ENCODE data around the gene ATP6V0A4. TPM values are rescaled to one million over a fixed set of nuclear protein-coding genes. Genes with fewer than 3 reads are reported as not detected.

The ATP6V0A4 gene
- total and polyA plus RNA-seq, 7 donors = not detected

DNA sequence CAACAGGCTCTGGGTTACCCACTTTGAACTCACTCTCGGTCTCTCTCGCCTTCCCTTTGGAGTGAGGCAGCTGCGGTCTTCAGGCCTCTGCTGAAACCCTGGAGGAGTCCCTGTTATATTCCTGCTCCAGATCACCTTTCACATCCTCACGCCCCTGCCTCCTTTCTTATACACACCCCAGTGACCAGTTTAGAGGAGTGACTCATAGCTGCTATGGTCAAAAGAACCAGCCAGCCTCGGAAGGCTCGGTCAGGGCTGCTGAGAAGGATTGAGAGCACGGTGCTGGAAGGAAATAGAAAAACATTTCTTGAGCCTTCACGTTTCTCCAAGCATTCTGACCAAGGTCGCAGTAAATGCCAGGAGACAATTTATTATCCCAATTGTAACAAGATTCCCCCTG, 68.6 kb downstream of the ATP6V0A4 start:
- H3K36me3 ChIP-seq = no peaks in the 10 kb centered on the region

DNA sequence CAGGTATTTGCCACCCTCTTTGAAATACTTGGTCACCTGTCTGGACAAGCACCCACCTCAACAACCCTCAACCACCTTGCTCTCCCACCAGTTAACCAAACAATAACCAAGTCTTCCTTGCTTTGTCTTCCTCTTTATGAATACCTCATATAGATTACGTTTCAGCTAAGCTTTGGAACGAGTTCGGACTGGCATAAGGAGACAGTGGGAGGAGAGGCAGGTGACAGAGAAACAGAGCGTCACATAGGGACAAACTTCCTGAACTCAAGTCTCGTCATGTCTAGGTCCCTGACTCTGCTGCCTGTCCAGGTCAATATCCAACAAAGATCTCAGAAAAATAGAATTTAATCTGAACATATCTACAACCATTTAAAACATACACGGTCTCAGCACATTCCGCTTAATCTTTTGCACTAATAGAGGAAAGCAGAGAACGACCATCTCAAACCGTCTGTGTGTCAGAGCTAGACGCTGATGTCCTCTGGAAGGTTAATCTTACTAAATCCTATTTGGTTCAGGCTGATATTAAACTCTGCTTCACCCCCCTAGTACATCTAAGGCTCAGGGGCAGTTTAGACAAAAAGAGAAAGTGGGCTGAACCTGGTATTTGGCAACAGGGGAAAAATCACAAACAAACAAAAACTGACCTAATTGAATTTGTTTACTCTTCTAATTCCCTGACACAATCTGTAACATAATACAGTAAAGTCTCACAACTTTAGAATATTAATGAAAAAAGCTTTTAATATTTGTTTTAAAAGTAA, 70.5 kb downstream of the ATP6V0A4 start:
- no peak overlapping the region for H3K27ac ChIP-seq
- intact Hi-C loops (cut with DNase I) = no loop called here
- H3K36me3 ChIP-seq = no peaks in the 10 kb centered on the region
- no peaks in the 10 kb centered on the region for H3K9me3 ChIP-seq
- H3K27me3 ChIP-seq = no peaks in the 10 kb centered on the region
- WGBS, 2 donors = 85 to 86% methylated on average over 10 of the region's 10 CpGs
- H3K4me1 ChIP-seq = no peaks in the 10 kb centered on the region
- TF ChIP-seq, protein P1, sequence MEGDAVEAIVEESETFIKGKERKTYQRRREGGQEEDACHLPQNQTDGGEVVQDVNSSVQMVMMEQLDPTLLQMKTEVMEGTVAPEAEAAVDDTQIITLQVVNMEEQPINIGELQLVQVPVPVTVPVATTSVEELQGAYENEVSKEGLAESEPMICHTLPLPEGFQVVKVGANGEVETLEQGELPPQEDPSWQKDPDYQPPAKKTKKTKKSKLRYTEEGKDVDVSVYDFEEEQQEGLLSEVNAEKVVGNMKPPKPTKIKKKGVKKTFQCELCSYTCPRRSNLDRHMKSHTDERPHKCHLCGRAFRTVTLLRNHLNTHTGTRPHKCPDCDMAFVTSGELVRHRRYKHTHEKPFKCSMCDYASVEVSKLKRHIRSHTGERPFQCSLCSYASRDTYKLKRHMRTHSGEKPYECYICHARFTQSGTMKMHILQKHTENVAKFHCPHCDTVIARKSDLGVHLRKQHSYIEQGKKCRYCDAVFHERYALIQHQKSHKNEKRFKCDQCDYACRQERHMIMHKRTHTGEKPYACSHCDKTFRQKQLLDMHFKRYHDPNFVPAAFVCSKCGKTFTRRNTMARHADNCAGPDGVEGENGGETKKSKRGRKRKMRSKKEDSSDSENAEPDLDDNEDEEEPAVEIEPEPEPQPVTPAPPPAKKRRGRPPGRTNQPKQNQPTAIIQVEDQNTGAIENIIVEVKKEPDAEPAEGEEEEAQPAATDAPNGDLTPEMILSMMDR (IDR thresholded peaks at IDR 0.05) = no peak
- TF ChIP-seq POLR2AphosphoS5 (IDR thresholded peaks at IDR 0.05) = no peak
- TF ChIP-seq EP300 (IDR thresholded peaks at IDR 0.05) = no peak
- TF ChIP-seq POLR2A (IDR thresholded peaks at IDR 0.05) = no peak
- no peak for DNase-seq
- no peak overlapping the region for H3K4me3 ChIP-seq

More for the DNA sequence above, 68.6 kb downstream of the ATP6V0A4 start:
- Histone ChIP-seq H3K4me3 (no peak overlapping the region), H3K27me3 (no peaks in the 10 kb centered on the region), H3K4me1 (no peaks in the 10 kb centered on the region), H3K9me3 (no peaks in the 10 kb centered on the region), H3K27ac (no peak overlapping the region)
- intact Hi-C loops (cut with DNase I) = no loop called here
- no peak for DNase-seq
- no peak for TF ChIP-seq POLR2A (IDR thresholded peaks at IDR 0.05)
- TF ChIP-seq EP300 (IDR thresholded peaks at IDR 0.05) = no peak
- no peak for TF ChIP-seq POLR2AphosphoS5 (IDR thresholded peaks at IDR 0.05)
- 90 to 94% methylated on average over 9 of the region's 9 CpGs for WGBS, 2 donors

DNA sequence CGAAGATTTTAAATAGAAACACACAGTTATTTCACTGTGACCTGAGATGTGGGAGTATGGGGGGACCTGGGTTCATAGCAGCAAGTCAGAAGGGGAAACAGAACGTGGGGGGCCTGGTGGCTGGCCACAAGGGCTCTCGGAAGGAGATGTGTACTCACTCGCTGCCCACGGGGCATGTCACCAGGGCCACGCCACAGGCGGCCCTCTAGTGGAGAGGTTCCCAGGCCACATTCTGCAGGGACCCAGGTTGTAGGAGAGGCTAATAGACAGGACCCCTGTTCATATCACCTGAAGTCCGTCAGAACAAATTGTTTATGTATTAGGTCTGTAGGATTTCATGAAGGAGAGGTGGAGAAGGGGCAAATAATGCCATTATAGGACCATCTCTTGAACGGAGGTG, 71.7 kb downstream of the ATP6V0A4 start:
- intact Hi-C loops (cut with DNase I) = no loop called here
- DNase-seq = no peak
- H3K9me3 ChIP-seq = no peaks in the 10 kb centered on the region
- no peaks in the 10 kb centered on the region for H3K36me3 ChIP-seq
- no peaks in the 10 kb centered on the region for H3K27me3 ChIP-seq
- no peak overlapping the region for H3K27ac ChIP-seq
- TF ChIP-seq POLR2A (IDR thresholded peaks at IDR 0.05) (no peak), EP300 (IDR thresholded peaks at IDR 0.05) (no peak)
- TF ChIP-seq, protein P1 (IDR thresholded peaks at IDR 0.05) = no peak
- 76 to 77% methylated on average over 9 of the region's 9 CpGs for WGBS, 2 donors
- no peaks in the 10 kb centered on the region for H3K4me1 ChIP-seq
- H3K4me3 ChIP-seq = no peak overlapping the region

DNA sequence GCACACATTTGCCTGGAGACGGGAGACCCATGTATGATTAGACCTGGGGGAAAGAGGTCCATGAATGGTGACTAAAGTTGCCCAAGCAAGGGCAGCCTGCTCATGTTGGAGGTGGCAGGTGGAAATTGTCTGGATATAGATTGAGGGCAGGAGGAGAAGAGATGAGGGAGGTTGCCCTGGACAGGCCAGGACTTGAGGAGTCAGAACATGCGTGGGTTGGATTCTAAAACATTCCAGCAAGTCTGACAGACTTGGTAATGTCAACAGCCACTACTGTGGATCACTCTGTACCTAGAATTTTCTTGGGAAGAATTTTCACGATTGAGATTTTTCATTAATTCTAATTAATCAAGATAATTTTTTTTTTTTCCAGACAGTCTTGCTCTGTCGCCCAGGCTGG, 77.7 kb downstream of the ATP6V0A4 start:
- Histone ChIP-seq H3K4me1 (no peaks in the 10 kb centered on the region), H3K4me3 (no peak overlapping the region), H3K9me3 (no peaks in the 10 kb centered on the region), H3K27me3 (no peaks in the 10 kb centered on the region), H3K36me3 (no peaks in the 10 kb centered on the region), H3K27ac (no peak overlapping the region)
- no peak for TF ChIP-seq EP300 (IDR thresholded peaks at IDR 0.05)
- TF ChIP-seq POLR2AphosphoS5 (IDR thresholded peaks at IDR 0.05) = no peak
- TF ChIP-seq, protein P1 (IDR thresholded peaks at IDR 0.05) = no peak
- no peak for TF ChIP-seq POLR2A (IDR thresholded peaks at IDR 0.05)
- intact Hi-C loops (cut with DNase I) = no loop called here
- DNase-seq = no peak
- 66 to 95% methylated on average over 4 of the region's 4 CpGs for WGBS, 2 donors

DNA sequence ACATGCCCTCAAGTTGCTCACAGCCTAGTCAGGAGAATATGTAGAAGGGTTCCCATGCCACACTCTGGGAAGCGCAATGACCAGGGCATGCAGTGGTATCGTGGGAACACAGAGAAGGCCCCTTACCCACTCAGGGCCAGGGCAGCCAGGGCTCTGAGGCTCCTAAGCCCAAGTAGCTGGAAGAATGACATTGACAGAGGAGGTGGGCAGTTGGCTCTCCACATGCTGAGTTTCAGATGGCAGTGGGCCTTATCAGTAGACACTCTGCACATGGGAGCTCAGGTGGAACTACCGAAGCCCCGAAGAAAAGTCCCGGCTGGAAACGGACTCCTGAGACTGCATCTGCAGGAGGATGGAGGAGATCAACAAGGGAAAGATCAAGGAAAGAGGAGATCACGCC, 81.1 kb downstream of the ATP6V0A4 start:
- Histone ChIP-seq H3K27me3 (no peaks in the 10 kb centered on the region), H3K4me3 (no peak overlapping the region), H3K4me1 (no peaks in the 10 kb centered on the region), H3K27ac (no peak overlapping the region), H3K9me3 (no peaks in the 10 kb centered on the region), H3K36me3 (no peaks in the 10 kb centered on the region)
- no peak for DNase-seq
- WGBS, 2 donors = 94 to 96% methylated on average over 7 of the region's 7 CpGs
- intact Hi-C loops (cut with DNase I) = no loop called here
- TF ChIP-seq POLR2A (IDR thresholded peaks at IDR 0.05) (no peak), EP300 (IDR thresholded peaks at IDR 0.05) (no peak), POLR2AphosphoS5 (IDR thresholded peaks at IDR 0.05) (no peak)
- TF ChIP-seq, protein P1 (IDR thresholded peaks at IDR 0.05) = no peak
